ENCODE results near the gene ZNF862.

Gene ZNF862

DNA sequence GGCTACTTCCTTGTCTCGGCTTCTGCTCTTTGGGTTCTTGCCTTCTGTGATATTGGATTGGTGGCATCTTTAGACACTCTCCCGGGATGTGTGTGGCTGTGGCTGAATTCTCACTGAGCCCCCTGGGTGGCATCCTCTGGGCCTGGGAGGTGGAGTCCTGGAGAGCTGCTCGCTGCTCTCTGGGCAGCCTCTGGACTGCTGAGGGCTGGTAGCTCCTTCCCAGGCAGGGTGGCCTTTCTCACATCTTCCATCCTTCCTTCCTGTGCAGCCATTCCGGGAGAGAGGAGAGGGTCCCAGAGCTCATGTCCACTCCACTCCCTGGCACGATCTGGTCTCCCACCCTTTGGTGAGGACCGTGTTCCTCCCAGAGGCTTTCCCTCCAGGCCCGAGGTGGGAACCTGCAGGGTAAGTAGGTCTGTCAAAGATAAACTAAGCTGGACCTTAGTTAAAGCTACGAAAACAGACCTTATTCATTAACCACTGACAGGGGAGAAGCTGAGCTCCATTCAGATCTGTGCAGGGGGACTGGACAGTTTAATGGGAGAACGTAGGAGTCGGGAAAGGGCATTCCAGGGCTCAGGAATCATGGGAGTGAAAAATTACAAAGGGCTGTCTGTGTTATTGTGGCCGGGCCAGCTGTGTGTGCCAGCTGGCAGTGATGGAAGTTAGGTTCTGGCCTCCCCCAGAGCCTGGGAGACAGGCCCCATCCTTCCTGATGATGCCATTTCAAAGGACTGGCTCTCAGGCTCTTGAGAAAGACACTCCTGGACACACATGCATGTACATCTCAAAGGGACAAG is 44.3 kb downstream of the ZNF862 start:
- Histone ChIP-seq H3K79me2 (ENCODE audit: insufficient read depth, low read length) (no peaks in the 10 kb centered on the region), H2AFZ (ENCODE audit: low read length) (no peak overlapping the region), H3K27me3 (ENCODE audit: insufficient read depth, low read length, poor library complexity, severe bottlenecking) (no peaks in the 10 kb centered on the region), H3K36me3 (ENCODE audit: insufficient read depth, low read length) (no peaks in the 10 kb centered on the region), H3K9me3 (ENCODE audit: insufficient read depth, low read depth, low read length) (no peaks in the 10 kb centered on the region), H3K4me1 (ENCODE audit: insufficient read depth, low read length, poor library complexity, severe bottlenecking) (peaks cover 4% of the 10 kb centered on the region), H3K9me2 (replicated peaks; ENCODE audit: low read depth, low read length) (no peaks in the 10 kb centered on the region), H3K4me2 (ENCODE audit: low read depth, low read length, poor library complexity, severe bottlenecking) (no peak overlapping the region), H3F3A (ENCODE audit: low read depth) (no peaks in the 10 kb centered on the region), H3K9ac (ENCODE audit: low read depth, low read length, poor library complexity, severe bottlenecking) (no peak overlapping the region), H4K20me1 (ENCODE audit: insufficient read depth, low read length, poor library complexity, severe bottlenecking) (no peaks in the 10 kb centered on the region), H3K4me3 (ENCODE audit: low read length, poor library complexity, severe bottlenecking) (no peak overlapping the region)
- TF ChIP-seq EZH2phosphoT487 (IDR thresholded peaks at IDR 0.05; ENCODE audit: borderline replicate concordance): no peak
- TF ChIP-seq, protein P1, sequence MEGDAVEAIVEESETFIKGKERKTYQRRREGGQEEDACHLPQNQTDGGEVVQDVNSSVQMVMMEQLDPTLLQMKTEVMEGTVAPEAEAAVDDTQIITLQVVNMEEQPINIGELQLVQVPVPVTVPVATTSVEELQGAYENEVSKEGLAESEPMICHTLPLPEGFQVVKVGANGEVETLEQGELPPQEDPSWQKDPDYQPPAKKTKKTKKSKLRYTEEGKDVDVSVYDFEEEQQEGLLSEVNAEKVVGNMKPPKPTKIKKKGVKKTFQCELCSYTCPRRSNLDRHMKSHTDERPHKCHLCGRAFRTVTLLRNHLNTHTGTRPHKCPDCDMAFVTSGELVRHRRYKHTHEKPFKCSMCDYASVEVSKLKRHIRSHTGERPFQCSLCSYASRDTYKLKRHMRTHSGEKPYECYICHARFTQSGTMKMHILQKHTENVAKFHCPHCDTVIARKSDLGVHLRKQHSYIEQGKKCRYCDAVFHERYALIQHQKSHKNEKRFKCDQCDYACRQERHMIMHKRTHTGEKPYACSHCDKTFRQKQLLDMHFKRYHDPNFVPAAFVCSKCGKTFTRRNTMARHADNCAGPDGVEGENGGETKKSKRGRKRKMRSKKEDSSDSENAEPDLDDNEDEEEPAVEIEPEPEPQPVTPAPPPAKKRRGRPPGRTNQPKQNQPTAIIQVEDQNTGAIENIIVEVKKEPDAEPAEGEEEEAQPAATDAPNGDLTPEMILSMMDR (conservative IDR thresholded peaks at IDR 0.05; ENCODE audit: low read length): no peak

DNA sequence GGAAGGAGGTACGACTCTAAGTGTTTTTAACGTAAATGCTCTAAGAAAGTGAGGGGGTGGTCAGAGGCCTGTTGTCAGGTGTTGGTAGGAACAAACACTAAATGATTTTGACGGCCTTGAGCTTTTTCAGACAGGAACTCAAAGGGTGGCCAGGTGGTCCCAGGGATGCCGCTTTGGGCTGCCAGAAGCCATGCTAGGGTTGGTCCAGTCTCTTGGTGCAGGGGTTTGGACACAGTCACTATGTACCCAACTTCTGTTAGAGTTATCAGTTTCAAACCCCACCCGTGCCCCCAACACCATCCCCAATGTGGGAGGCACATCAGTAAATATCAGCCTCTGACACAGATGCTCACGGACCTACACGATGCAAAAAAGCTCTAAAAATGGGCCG is 44.9 kb downstream of the ZNF862 start:
- H3K4me2 ChIP-seq (ENCODE audit: low read depth, low read length, poor library complexity, severe bottlenecking): peak overlapping the region; percentile 4
- no peaks in the 10 kb centered on the region for H3F3A ChIP-seq (ENCODE audit: low read depth)
- no peak overlapping the region for H3K4me3 ChIP-seq (ENCODE audit: low read length, poor library complexity, severe bottlenecking)
- H3K9ac ChIP-seq (ENCODE audit: low read depth, low read length, poor library complexity, severe bottlenecking): no peak overlapping the region
- no peaks in the 10 kb centered on the region for H3K36me3 ChIP-seq (ENCODE audit: insufficient read depth, low read length)
- H4K20me1 ChIP-seq (ENCODE audit: insufficient read depth, low read length, poor library complexity, severe bottlenecking): no peaks in the 10 kb centered on the region
- no peak for TF ChIP-seq EZH2phosphoT487 (IDR thresholded peaks at IDR 0.05; ENCODE audit: borderline replicate concordance)
- TF ChIP-seq, protein P1 (conservative IDR thresholded peaks at IDR 0.05; ENCODE audit: low read length): no peak
- no peaks in the 10 kb centered on the region for H3K27me3 ChIP-seq (ENCODE audit: insufficient read depth, low read length, poor library complexity, severe bottlenecking)
- no peaks in the 10 kb centered on the region for H3K9me3 ChIP-seq (ENCODE audit: insufficient read depth, low read depth, low read length)
- H3K79me2 ChIP-seq (ENCODE audit: insufficient read depth, low read length): no peaks in the 10 kb centered on the region
- H3K4me1 ChIP-seq (ENCODE audit: insufficient read depth, low read length, poor library complexity, severe bottlenecking): peaks cover 4% of the 10 kb centered on the region
- H3K9me2 ChIP-seq (replicated peaks; ENCODE audit: low read depth, low read length): no peaks in the 10 kb centered on the region
- H2AFZ ChIP-seq (ENCODE audit: low read length): no peak overlapping the region

DNA sequence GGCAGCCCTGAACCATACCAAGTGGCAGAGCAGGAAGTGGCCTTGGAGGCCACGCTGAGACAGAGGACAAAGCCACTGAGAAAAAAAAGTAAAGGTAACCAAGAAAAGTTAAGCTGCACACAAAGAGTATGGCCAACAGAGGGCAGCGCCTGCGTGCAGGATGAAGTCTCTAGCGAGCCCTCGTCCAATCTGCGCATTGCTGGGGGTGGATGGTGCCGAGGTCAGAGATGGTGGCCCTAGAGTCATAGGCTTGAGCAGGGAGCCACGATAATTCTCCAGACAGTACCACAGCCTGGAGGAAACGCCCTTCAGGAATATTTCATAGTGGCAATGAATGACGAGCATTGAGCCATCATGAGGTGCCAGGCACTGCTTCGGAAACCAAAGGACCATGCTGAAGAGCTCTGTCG is 45.3 kb downstream of the ZNF862 start:
- TF ChIP-seq, protein P1 (conservative IDR thresholded peaks at IDR 0.05; ENCODE audit: low read length): peak; percentile 92
- no peak for TF ChIP-seq EZH2phosphoT487 (IDR thresholded peaks at IDR 0.05; ENCODE audit: borderline replicate concordance)
- Histone ChIP-seq H3K36me3 (ENCODE audit: insufficient read depth, low read length) (no peaks in the 10 kb centered on the region), H3K9ac (ENCODE audit: low read depth, low read length, poor library complexity, severe bottlenecking) (no peak overlapping the region), H4K20me1 (ENCODE audit: insufficient read depth, low read length, poor library complexity, severe bottlenecking) (no peaks in the 10 kb centered on the region), H3K4me3 (ENCODE audit: low read length, poor library complexity, severe bottlenecking) (no peak overlapping the region), H3F3A (ENCODE audit: low read depth) (no peaks in the 10 kb centered on the region), H3K79me2 (ENCODE audit: insufficient read depth, low read length) (no peaks in the 10 kb centered on the region), H3K4me1 (ENCODE audit: insufficient read depth, low read length, poor library complexity, severe bottlenecking) (peaks cover 4% of the 10 kb centered on the region), H3K27me3 (ENCODE audit: insufficient read depth, low read length, poor library complexity, severe bottlenecking) (no peaks in the 10 kb centered on the region), H3K9me3 (ENCODE audit: insufficient read depth, low read depth, low read length) (no peaks in the 10 kb centered on the region), H3K9me2 (replicated peaks; ENCODE audit: low read depth, low read length) (no peaks in the 10 kb centered on the region), H2AFZ (ENCODE audit: low read length) (no peak overlapping the region), H3K4me2 (ENCODE audit: low read depth, low read length, poor library complexity, severe bottlenecking) (peak overlapping the region; percentile 4)
